Colon (tissue), 2 donors: ENCODE results near the gene WDR37.
"Not testable (repeated sequence)": the region's sequence is repeated elsewhere in the genome, so short reads cannot be mapped to it uniquely, and the experiment has no call there.

Source experiments
- FAIRE-seq: peaks from 2 replicates; lab custom pipeline; 2012; peaks lifted over from hg19 to GRCh38; lab: Jason Lieb, UNC
- donor health status: control.
- donor health status: control.

The WDR37 gene

GRCh38 chr10:1107679-1108078, 51.5 kb downstream of the WDR37 start:
- FAIRE-seq, result no peak

DNA sequence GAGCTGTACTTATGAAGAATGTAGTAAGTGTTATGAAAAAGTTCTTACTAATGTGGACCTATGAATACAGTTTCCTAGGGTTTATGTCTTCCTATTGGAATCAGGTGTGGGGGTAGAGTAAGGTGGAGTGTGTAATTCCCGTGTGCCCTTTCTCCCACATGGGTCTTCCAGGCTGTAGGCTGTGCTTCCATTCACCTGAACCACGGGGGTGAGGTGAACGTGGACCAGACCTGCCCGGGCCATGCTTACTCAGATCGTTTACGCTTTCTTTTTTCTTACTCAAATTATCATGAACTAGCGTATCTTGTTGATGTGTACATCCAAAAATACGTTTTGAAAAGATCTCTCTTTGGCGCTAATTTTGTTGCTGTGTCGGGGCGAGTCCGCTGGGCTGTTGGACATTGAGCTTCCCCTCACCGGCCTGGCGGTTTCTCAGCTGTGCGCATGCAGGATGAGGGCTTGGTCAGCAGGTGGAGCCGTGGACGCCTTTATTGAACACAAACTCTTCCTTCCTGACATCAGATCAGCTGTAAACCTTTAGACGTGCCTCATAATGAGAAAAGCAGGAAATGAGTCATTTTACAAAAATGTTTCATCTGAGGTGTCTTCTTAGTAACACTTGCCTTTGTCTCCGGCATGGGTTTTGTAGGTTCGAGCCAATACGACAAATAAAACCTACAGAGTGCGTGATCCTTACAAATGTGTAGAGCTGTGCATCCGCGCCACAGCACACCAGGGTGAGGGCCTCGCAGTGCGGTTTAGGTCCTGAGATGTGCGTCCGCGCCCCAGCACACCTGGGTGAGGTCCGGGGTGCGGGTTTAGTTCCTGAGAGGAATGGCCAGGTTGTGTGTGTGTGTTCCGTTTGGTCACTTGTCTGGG, 53.8 kb downstream of the WDR37 start:
- no peak for FAIRE-seq

DNA sequence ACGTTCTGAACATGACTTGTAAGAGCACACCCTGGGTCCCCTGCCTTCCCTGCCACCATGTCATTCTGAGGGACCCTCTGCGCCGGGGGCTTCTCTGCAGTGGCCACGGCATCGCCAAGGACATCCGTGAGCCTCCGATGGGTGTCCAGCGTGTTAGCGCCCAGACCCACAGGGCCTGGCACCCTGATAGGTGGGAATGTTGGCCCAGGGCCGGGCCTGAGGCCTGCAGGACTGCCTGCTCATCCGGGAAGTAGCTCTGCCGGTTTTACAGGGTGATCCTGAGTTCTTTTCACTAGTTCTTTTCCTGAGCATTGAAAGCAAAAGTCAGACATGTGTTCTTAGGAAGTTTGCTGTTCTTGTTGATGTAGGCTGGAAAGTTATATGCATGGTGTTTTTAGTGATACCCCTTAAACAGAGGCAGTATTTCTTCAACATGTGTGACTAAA, 54.5 kb downstream of the WDR37 start:
- FAIRE-seq, result no peak

GRCh38 chr10:1114315-1114714, 58.1 kb downstream of the WDR37 start:
- no peak for FAIRE-seq

- FAIRE-seq, result no peak
Observed at GRCh38 chr10:1114719-1115606, 58.8 kb downstream of the WDR37 start.

DNA sequence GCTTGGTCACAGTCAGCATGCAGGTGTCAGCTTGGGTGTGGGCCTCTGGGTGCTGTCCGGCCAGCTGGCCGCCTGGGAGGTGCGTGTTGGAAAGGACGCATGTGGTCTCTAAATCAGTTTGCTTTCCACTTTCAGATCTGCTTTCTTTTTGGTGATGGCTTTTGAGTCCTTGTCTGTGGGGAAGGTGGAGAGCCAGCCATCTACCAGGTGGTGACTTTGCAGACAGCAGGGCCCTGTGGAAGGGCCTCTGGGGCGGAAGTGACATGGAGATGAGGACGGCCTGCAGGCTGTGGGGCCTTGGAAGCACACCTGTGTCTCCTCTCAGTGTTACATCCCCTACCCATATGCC, 59.4 kb downstream of the WDR37 start:
- FAIRE-seq, result no peak

GRCh38 chr10:1116051-1116450, 59.9 kb downstream of the WDR37 start:
- FAIRE-seq, result no peak

- FAIRE-seq, result no peak
Observed at GRCh38 chr10:1116696-1117280, 60.6 kb downstream of the WDR37 start.

DNA sequence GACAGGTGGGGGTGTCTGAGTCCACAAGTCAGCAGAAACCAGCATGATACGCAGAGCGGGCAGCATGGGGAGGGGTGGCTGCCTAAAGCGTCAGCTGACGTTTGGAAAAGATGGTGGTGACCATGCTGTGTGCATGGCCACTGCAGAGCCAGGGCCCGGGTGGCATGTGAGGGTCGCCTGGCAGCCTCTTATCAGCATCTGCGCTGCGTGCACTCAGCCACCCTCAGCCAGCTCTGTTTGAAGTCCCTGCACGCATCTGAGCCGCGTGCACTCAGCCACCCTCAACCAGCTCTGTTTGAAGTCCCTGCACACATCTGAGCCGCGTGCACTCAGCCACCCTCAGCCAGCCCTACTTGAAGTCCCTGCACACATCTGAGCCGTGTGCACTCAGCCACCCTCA, 61.5 kb downstream of the WDR37 start:
- no peak for FAIRE-seq

DNA sequence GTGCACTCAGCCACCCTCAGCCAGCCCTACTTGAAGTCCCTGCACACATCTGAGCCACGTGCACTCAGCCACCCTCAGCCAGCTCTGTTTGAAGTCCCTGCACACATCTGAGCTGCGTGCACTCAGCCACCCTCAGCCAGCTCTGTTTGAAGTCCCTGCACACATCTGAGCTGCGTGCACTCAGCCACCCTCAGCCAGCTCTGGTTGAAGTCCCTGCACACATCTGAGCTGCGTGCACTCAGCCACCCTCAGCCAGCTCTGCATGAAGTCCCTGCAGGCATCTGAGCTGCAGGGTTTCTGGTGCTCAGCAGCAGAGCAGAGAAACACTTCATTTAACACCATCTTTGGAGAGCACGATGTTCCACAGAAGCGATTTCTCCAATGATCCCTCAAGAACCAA, 62.1 kb downstream of the WDR37 start:
- FAIRE-seq, result not testable (repeated sequence)

DNA sequence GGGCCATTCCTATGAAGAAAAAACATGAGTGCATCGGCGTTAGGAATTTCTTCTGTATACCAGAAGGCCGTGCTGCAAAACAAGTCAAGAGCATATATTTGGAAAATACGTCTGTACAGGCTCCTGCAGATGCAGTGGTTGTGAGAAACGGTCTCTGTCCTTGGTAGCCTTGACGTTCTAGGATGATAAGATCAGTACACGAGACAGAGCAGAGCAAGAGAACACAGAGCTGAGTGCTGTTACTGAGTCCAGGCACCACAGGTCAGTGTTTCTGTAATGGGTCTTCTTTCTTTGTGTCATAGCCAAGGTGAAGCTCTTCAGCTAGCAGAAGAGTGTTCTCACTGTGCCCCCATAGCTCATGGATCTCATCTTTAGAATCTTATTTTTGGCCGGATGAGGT, 62.8 kb downstream of the WDR37 start:
- no peak for FAIRE-seq

DNA sequence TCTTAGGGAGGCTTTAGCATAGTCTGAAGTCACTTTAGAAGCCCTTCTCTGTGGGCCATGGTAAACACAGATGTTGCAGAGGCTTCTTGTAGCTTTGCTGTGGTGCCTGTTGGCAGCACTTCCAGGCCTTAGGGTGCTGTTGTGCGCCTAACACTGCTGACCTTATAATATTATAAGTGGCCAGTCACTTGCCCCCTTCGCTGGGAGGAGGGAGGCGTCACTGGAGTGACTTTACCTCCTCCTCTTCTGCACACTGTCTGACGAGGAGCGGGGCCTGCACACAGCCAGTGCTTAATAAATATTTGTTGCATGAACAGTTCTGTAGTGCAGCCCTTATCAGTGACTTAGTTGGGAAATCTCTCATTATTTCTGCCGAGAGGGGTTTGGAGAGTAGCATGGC, 63.3 kb downstream of the WDR37 start:
- no peak for FAIRE-seq

DNA sequence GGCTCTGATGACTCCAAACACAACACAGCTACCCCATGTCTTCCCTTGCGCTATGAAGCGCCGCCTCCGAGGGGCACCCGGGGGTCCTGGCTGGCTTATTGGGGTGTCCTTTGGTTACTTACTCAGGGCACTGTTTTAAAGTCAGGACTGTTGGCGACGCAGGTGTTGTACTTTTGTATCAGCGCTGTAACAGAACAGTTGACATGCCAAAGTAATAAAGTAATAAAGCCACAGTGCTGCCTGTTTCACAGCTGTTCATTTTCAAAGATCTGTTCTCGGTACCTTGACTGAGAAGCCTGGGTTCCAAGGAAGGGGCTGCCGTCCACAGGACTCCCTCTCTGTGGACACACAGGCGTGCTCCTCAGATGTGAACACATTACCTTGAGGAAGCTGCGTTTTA, 64.1 kb downstream of the WDR37 start:
- no peak for FAIRE-seq

- FAIRE-seq, result no peak
Observed at GRCh38 chr10:1120801-1121211, 64.6 kb downstream of the WDR37 start.

DNA sequence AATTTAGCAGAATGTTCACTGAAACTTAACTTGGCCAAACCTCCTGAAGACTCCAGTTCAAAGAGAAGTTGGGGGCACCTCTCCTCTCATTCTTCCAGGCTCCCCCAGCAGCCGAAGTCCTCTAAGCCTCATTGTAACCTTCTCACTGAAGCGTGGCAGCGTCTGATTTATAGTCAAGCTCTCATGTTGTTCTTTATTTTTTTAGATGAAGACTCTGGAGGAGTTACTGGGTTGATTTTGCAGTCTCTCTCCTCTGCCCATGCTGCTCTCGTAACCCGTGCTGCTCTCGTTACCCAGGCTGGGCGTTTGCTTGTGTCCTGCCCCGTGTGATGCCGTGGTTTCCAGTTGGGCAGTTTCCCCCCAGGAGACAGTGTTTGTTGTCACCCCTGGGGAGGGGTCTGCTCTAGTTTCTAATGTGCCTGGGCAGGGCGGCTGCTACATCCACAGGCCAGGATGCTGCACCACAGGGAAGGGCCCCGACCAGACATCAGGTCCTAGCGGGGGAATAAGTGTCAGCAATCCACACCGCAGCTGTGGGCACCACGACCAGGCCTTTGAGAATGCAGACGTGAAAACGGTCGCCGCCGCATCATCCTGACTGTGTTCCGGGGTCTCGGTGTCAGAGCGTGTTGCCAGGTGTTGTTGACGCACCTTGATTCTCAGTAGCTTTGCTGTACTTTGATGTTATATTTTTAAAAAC, 65.2 kb downstream of the WDR37 start:
- FAIRE-seq, result no peak

GRCh38 chr10:1122349-1122748, 66.2 kb downstream of the WDR37 start:
- FAIRE-seq, result no peak

DNA sequence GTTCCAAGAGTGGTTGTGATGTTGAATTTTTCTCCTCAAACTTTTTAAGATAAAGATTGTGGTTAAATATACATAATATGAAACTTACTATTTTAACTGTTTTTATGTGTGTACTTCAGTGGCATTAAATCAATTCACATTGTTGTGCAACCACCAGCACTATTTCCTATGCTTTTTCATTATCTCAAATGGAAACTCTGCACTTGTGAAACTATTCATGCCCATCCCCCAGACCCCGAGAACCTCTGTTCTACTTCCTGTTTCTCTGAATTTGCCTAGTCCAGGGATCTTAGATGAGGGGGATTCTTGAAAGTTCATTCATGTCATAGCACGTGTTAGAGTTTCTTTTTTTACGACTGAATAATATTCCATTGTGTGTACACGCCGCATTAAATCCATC, 67.0 kb downstream of the WDR37 start:
- no peak for FAIRE-seq

DNA sequence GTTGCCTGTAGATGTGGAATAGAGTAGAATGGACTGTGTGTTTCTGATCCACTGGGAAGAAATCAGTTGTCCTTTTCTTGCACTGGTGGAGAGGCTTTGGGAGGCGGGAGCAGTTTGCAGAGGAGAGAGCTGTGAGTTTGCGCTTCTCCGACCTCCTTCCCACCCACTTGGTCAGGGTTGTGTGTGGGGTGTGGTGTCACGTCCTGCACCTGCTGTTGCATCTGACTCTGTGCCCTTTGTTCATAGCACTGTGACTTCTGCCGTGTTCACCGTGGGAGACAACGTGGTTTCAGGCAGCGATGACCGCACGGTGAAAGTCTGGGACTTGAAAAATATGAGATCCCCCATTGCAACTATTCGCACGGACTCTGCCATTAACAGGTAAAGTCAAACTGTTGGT, 67.8 kb downstream of the WDR37 start:
- no peak for FAIRE-seq

GRCh38 chr10:1124796-1125195, 68.6 kb downstream of the WDR37 start:
- FAIRE-seq, result no peak

DNA sequence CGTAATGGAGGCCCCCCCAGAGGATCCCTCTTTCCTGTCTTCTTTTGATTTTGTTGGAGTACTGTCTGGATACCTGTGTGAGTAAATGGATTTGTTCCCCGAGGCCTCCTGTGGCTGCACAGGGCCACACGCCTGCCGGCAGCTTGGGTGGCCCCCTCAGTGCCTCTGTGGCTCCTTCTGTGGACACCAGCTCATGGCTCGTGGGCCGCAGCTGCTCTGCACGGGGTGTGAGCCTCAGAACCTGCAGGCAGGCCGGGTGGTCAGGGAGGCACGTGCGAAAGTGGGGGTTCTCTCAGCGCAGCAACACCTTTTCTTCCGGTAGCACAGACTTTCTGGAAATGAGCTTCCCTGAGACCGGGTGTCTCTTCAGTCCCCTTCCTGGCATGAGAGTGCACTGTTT, 70.3 kb downstream of the WDR37 start:
- FAIRE-seq, result no peak

GRCh38 chr10:1127629-1128028, 71.4 kb downstream of the WDR37 start:
- no peak for FAIRE-seq

- no peak for FAIRE-seq
Observed at GRCh38 chr10:1128115-1128514, 71.9 kb downstream of the WDR37 start.
